SK-N-SH (cell line): ENCODE data around the gene ABHD2. TPM values are rescaled to one million over a fixed set of nuclear protein-coding genes. Genes with fewer than 3 reads are reported as not detected.

Experiments
- CTCF ChIA-PET: fragments of 300-600, 350-600 bp; formaldehyde crosslinking; extraction: SDS; loops from one replicate; lab custom pipeline; 2021; lab: Yijun Ruan, JAX
- POLR2A ChIA-PET: fragments of 350-600 bp; sonication (Branson Sonifier 250); formaldehyde crosslinking; extraction: SDS; loops from one replicate; lab custom pipeline; 2020; ENCODE audit warnings: antibody characterized with exemption, inconsistent platforms; lab: Yijun Ruan, JAX
- DNase-seq: peaks from one replicate; pipeline ENCODE4 v3.0.0; 2012
- H2AFZ ChIP-seq: fragments of 200-600 bp; sonication (generic); 2 replicates; pipeline ENCODE4 v1.8.1; 2016; ENCODE audit warnings: antibody characterized with exemption, mild to moderate bottlenecking, low read depth
- H3F3A ChIP-seq: fragments of 200-600 bp; sonication (generic); replicated peaks from 2 replicates; pipeline ENCODE3; 2016; ENCODE audit warnings: antibody characterized with exemption, mild to moderate bottlenecking; ENCODE audit not compliant: insufficient read depth
- H3K27ac ChIP-seq, 2 experiments: fragments of 200-500 bp in 1 of 2; fragments of 200-600 bp in 1 of 2; sonication (Bioruptor generic) in 1 of 2; sonication (generic), shearing (Covaris generic) in 1 of 2; 2 replicates each; pipeline versions ENCODE4 v1.5.1 to v1.6.1; 2014 to 2016; ENCODE audit warnings: low read depth in 2 of 2, inconsistent platforms in 1 of 2, low read length in 1 of 2, mild to moderate bottlenecking in 1 of 2, mixed read lengths in 1 of 2
- H3K27me3 ChIP-seq: fragments of 200-600 bp; sonication (generic), shearing (Covaris generic); 2 replicates; pipeline ENCODE4 v1.6.1; 2016; ENCODE audit warnings: mixed run types; ENCODE audit not compliant: insufficient read depth
- H3K36me3 ChIP-seq, 2 experiments: fragments of 200-500 bp in 1 of 2; fragments of 200-600 bp in 1 of 2; sonication (Bioruptor generic) in 1 of 2; sonication (generic) in 1 of 2; replicated peaks in 1 of 2; 2 replicates each; pipeline versions ENCODE3 to v1.5.1; 2014 to 2016; ENCODE audit warnings: low read length in 1 of 2, mild to moderate bottlenecking in 1 of 2; ENCODE audit not compliant: insufficient read depth in 2 of 2, control insufficient read depth in 1 of 2
- H3K4me1 ChIP-seq, 2 experiments: fragments of 200-500 bp in 1 of 2; fragments of 200-600 bp in 1 of 2; sonication (Bioruptor generic) in 1 of 2; sonication (generic), shearing (Covaris generic) in 1 of 2; 2 replicates each; pipeline versions ENCODE4 v1.5.1 to v1.6.1; 2014 to 2016; ENCODE audit warnings: low read depth in 1 of 2, low read length in 1 of 2, mixed run types in 1 of 2; ENCODE audit not compliant: insufficient read depth in 2 of 2, control insufficient read depth in 1 of 2
- H3K4me2 ChIP-seq: fragments of 200-600 bp; sonication (generic), shearing (Covaris generic); 2 replicates; pipeline ENCODE4 v1.6.1; 2017; ENCODE audit warnings: mixed run types
- H3K4me3 ChIP-seq, 2 experiments: fragments of 200-500 bp in 1 of 2; fragments of 200-600 bp in 1 of 2; sonication (Bioruptor generic) in 1 of 2; sonication (generic), shearing (Covaris generic) in 1 of 2; 2 replicates each; pipeline versions ENCODE4 v1.5.1 to v1.8.1; 2014 to 2016; ENCODE audit warnings: low read depth in 2 of 2, inconsistent platforms in 1 of 2, low read length in 1 of 2, mild to moderate bottlenecking in 1 of 2, mixed read lengths in 1 of 2, moderate library complexity in 1 of 2
- H3K79me2 ChIP-seq: fragments of 200-600 bp; sonication (generic); 2 replicates; pipeline ENCODE4 v1.8.1; 2017; ENCODE audit warnings: mild to moderate bottlenecking; ENCODE audit not compliant: insufficient read depth
- H3K9ac ChIP-seq: fragments of 200-600 bp; sonication (generic); 2 replicates; pipeline ENCODE4 v1.6.1; 2017; ENCODE audit warnings: mixed run types
- H3K9me2 ChIP-seq: fragments of 200-600 bp; sonication (generic); 2 replicates; pipeline ENCODE4 v1.6.1; 2017; ENCODE audit warnings: mixed run types
- H3K9me3 ChIP-seq: fragments of 200-600 bp; sonication (generic); 2 replicates; pipeline ENCODE4 v1.6.1; 2017; ENCODE audit warnings: mixed run types, mild to moderate bottlenecking, moderate library complexity
- H4K20me1 ChIP-seq: fragments of 200-600 bp; sonication (generic); 2 replicates; pipeline ENCODE4 v1.6.1; 2017; ENCODE audit warnings: mild to moderate bottlenecking, mixed run types; ENCODE audit not compliant: insufficient read depth
- CHD2 ChIP-seq: fragments of 150-350 bp; IDR thresholded peaks from 2 replicates; pipeline ENCODE4 v1.6.1; 2018; ENCODE audit warnings: low read length; ENCODE audit not compliant: partially characterized antibody
- ELF1 ChIP-seq: IDR thresholded peaks from 2 replicates; pipeline ENCODE4 v1.4.0; 2012
- EP300 ChIP-seq, 2 experiments: IDR thresholded peaks; 2 replicates each; pipeline versions ENCODE4 v1.4.0 to v1.6.1; 2012; ENCODE audit warnings: borderline replicate concordance in 1 of 2, low read depth in 1 of 2, low read length in 1 of 2
- FOXM1 ChIP-seq: IDR thresholded peaks from 2 replicates; pipeline ENCODE4 v1.4.0; 2012; ENCODE audit warnings: low read depth, mild to moderate bottlenecking
- GATA2 ChIP-seq: sonication (generic); formaldehyde crosslinking; IDR thresholded peaks from 2 replicates; pipeline ENCODE4 v1.5.0; 2020; ENCODE audit warnings: mild to moderate bottlenecking, missing genetic modification reagents
- MEF2A ChIP-seq: IDR thresholded peaks from 2 replicates; pipeline ENCODE4 v1.4.0; 2012; ENCODE audit warnings: low read depth, borderline replicate concordance
- MXI1 ChIP-seq: IDR thresholded peaks from 2 replicates; pipeline ENCODE4 v1.6.1; 2012; ENCODE audit warnings: mild to moderate bottlenecking, low read depth, low read length, improper control_type of control experiment
- NRF1 ChIP-seq: IDR thresholded peaks from 2 replicates; pipeline ENCODE4 v1.6.1; 2012; ENCODE audit warnings: low read depth, mild to moderate bottlenecking, low read length
- PBX3 ChIP-seq: IDR thresholded peaks from 2 replicates; pipeline ENCODE4; 2012
- POLR2AphosphoS5 ChIP-seq: IDR thresholded peaks from 2 replicates; pipeline ENCODE4 v1.6.1; 2012; ENCODE audit warnings: low read depth, low read length
- RAD21 ChIP-seq: IDR thresholded peaks from 2 replicates; pipeline ENCODE4 v1.6.1; 2012; ENCODE audit warnings: mild to moderate bottlenecking, low read length
- RFX5 ChIP-seq: IDR thresholded peaks from 2 replicates; pipeline ENCODE4 v1.6.1; 2012; ENCODE audit warnings: mild to moderate bottlenecking, improper control_type of control experiment, low read length
- RXRA ChIP-seq: IDR thresholded peaks from 2 replicates; pipeline ENCODE4 v1.4.0; 2012; ENCODE audit warnings: low read depth, mild to moderate bottlenecking, borderline replicate concordance
- SIN3A ChIP-seq: IDR thresholded peaks from 2 replicates; pipeline ENCODE4 v1.6.1; 2012; ENCODE audit warnings: low read depth, mild to moderate bottlenecking, low read length, moderate library complexity, borderline replicate concordance
- SMC3 ChIP-seq: IDR thresholded peaks from 2 replicates; pipeline ENCODE4 v1.6.1; 2012; ENCODE audit warnings: low read depth, low read length, improper control_type of control experiment
- TAF1 ChIP-seq: IDR thresholded peaks from 2 replicates; pipeline ENCODE4 v1.6.1; 2012; ENCODE audit warnings: low read depth, mild to moderate bottlenecking, low read length, moderate library complexity, borderline replicate concordance
- TCF12 ChIP-seq: IDR thresholded peaks from 2 replicates; pipeline ENCODE4 v1.4.0; 2012
- TEAD4 ChIP-seq: IDR thresholded peaks from 2 replicates; pipeline ENCODE4 v1.4.0; 2012; ENCODE audit warnings: mild to moderate bottlenecking, borderline replicate concordance; ENCODE audit not compliant: insufficient read depth
- YY1 ChIP-seq: IDR thresholded peaks from 2 replicates; pipeline ENCODE4 v1.4.0; 2012; ENCODE audit warnings: low read depth, mild to moderate bottlenecking
- WGBS: methylation state at CpG from one replicate; pipeline ENCODE4 v1.1.6; 2017; ENCODE audit warnings: low lambda C conversion rate; 5-methylcytosine and 5-hydroxymethylcytosine counted together
- polyA plus RNA-seq, 3 experiments: library from polyadenylated mRNA; depleted of rRNA; stranded (reverse); fragments of >200 nt; gene quantifications; 2 replicates each; pipeline ENCODE4 v1.2.3, GENCODE V29; 2012
- TF ChIP-seq, protein P1 (sequence below): IDR thresholded peaks from 2 replicates; pipeline ENCODE4 v1.6.1; 2012; ENCODE audit warnings: mild to moderate bottlenecking, low read depth, low read length, moderate library complexity
- TF ChIP-seq, protein P2 (sequence below): IDR thresholded peaks from 2 replicates; pipeline ENCODE4 v1.4.0; 2012; ENCODE audit warnings: low read depth
- TF ChIP-seq, protein P3 (sequence below): fragments of 150-350 bp; IDR thresholded peaks from 2 replicates; pipeline ENCODE4 v1.6.1; 2017; ENCODE audit warnings: antibody characterized with exemption, low read length, low read depth, borderline replicate concordance

Gene ABHD2
- polyA plus RNA-seq, 1 of the 3 experiments (the other 2 are of a cell fraction): 19.2 TPM

GRCh38 chr15:89205991-89206585 is 117.8 kb downstream of the ABHD2 start:
- H3K9me3 ChIP-seq: no peaks in the 10 kb centered on the region
- no peak overlapping the region for H3K4me3 ChIP-seq
- H3K27me3 ChIP-seq: no peaks in the 10 kb centered on the region
- no peak overlapping the region for H2AFZ ChIP-seq
- CTCF ChIA-PET: interaction anchor here (0.6 to 3.2 kb wide), 61 partner anchors 10 to 1034 kb away, joined by 3 to 56 read pairs (median 6); partner anchors contain the start of gene FANCI
- no peak for DNase-seq
- H3K9me2 ChIP-seq: no peaks in the 10 kb centered on the region
- peaks cover 3% of the 10 kb centered on the region for H3F3A ChIP-seq
- TF ChIP-seq POLR2AphosphoS5: no peak
- no peak for TF ChIP-seq FOXM1
- no peak for TF ChIP-seq MEF2A
- no peak for TF ChIP-seq TCF12
- TF ChIP-seq, protein P1, sequence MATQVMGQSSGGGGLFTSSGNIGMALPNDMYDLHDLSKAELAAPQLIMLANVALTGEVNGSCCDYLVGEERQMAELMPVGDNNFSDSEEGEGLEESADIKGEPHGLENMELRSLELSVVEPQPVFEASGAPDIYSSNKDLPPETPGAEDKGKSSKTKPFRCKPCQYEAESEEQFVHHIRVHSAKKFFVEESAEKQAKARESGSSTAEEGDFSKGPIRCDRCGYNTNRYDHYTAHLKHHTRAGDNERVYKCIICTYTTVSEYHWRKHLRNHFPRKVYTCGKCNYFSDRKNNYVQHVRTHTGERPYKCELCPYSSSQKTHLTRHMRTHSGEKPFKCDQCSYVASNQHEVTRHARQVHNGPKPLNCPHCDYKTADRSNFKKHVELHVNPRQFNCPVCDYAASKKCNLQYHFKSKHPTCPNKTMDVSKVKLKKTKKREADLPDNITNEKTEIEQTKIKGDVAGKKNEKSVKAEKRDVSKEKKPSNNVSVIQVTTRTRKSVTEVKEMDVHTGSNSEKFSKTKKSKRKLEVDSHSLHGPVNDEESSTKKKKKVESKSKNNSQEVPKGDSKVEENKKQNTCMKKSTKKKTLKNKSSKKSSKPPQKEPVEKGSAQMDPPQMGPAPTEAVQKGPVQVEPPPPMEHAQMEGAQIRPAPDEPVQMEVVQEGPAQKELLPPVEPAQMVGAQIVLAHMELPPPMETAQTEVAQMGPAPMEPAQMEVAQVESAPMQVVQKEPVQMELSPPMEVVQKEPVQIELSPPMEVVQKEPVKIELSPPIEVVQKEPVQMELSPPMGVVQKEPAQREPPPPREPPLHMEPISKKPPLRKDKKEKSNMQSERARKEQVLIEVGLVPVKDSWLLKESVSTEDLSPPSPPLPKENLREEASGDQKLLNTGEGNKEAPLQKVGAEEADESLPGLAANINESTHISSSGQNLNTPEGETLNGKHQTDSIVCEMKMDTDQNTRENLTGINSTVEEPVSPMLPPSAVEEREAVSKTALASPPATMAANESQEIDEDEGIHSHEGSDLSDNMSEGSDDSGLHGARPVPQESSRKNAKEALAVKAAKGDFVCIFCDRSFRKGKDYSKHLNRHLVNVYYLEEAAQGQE: no peak
- no peak for TF ChIP-seq RFX5
- no peak for TF ChIP-seq PBX3
- no peak for TF ChIP-seq YY1
- no peaks in the 10 kb centered on the region for H3K79me2 ChIP-seq
- POLR2A ChIA-PET: interaction anchor here (1.2 kb wide), 1 partner anchor 106 kb away, joined by 4 read pairs; no protein-coding TSS in a partner anchor
- H4K20me1 ChIP-seq: no peaks in the 10 kb centered on the region
- H3K4me1 ChIP-seq: no peaks in the 10 kb centered on the region; a peak in 1 of 4 replicates
- no peak overlapping the region for H3K27ac ChIP-seq
- WGBS: 74% methylated on average over 9 of the region's 14 CpGs
- H3K4me2 ChIP-seq: no peak overlapping the region
- H3K36me3 ChIP-seq: no peaks in the 10 kb centered on the region
- no peak overlapping the region for H3K9ac ChIP-seq

GRCh38 chr15:89206908-89207331 is 118.7 kb downstream of the ABHD2 start:
- peaks cover under 1% of the 10 kb centered on the region for H3F3A ChIP-seq
- H3K4me1 ChIP-seq: no peaks in the 10 kb centered on the region; a peak in 1 of 4 replicates
- POLR2A ChIA-PET: interaction anchor here (0.6 to 1.2 kb wide), 2 partner anchors 38 to 106 kb away, joined by 4 to 5 read pairs; no protein-coding TSS in a partner anchor
- no peaks in the 10 kb centered on the region for H3K79me2 ChIP-seq
- no peaks in the 10 kb centered on the region for H3K9me3 ChIP-seq
- peak overlapping the region; percentile 64; the same call in 1 of the 2 replicates for H3K4me2 ChIP-seq
- H3K27ac ChIP-seq: no peak overlapping the region
- H3K9me2 ChIP-seq: no peaks in the 10 kb centered on the region
- under 1% methylated on average over 10 of the region's 14 CpGs for WGBS
- CTCF ChIA-PET: interaction anchor here (0.6 to 3.2 kb wide), 74 partner anchors 10 to 1033 kb away, joined by 3 to 56 read pairs (median 5); partner anchors contain the start of gene FANCI
- H4K20me1 ChIP-seq: no peaks in the 10 kb centered on the region
- no peaks in the 10 kb centered on the region for H3K27me3 ChIP-seq
- H3K4me3 ChIP-seq: peak overlapping the region; percentile 32 to 36; a peak in 3 of 4 replicates
- H3K36me3 ChIP-seq: no peaks in the 10 kb centered on the region
- peak; percentile 93 for DNase-seq
- H2AFZ ChIP-seq: peak overlapping the region; percentile 57; the same call in 1 of the 2 replicates
- no peak overlapping the region for H3K9ac ChIP-seq
- TF ChIP-seq ELF1 (no peak), GATA2 (CRISPR knock-in tag) (peak; percentile 20; the same call in 1 of the 2 replicates), POLR2AphosphoS5 (no peak), RAD21 (peak; percentile 85), TEAD4 (no peak), EP300 (IDR thresholded peaks at IDR 0.05; ENCODE audit: borderline replicate concordance in 1 of 2, low read depth in 1 of 2, low read length in 1 of 2) (no peak), MXI1 (no peak; the same call in 1 of the 2 replicates), NRF1 (no peak), RFX5 (no peak), SMC3 (peak; percentile 86), MEF2A (no peak), TAF1 (no peak), RXRA (no peak), SIN3A (no peak), CHD2 (peak; percentile 12)
- TF ChIP-seq, protein P2, sequence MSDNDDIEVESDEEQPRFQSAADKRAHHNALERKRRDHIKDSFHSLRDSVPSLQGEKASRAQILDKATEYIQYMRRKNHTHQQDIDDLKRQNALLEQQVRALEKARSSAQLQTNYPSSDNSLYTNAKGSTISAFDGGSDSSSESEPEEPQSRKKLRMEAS: no peak
- TF ChIP-seq, protein P3, sequence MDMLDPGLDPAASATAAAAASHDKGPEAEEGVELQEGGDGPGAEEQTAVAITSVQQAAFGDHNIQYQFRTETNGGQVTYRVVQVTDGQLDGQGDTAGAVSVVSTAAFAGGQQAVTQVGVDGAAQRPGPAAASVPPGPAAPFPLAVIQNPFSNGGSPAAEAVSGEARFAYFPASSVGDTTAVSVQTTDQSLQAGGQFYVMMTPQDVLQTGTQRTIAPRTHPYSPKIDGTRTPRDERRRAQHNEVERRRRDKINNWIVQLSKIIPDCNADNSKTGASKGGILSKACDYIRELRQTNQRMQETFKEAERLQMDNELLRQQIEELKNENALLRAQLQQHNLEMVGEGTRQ: no peak
